GM12865 (cell line): ENCODE data around the gene PIK3CD.

Experiments used
- DNase-seq: peaks from one replicate; pipeline ENCODE4 v3.0.0; 2010; ENCODE audit warnings: low read depth
- H3K4me3 ChIP-seq: 2 replicates; pipeline ENCODE4 v1.5.1; 2011; ENCODE audit warnings: mild to moderate bottlenecking, low read depth, low read length, control low read depth
- TF ChIP-seq, protein P1 (sequence below): IDR thresholded peaks from 2 replicates; pipeline ENCODE4 v1.5.1; 2011; ENCODE audit warnings: low read length, control low read depth, low read depth, inconsistent platforms; ENCODE audit not compliant: insufficient read depth; ENCODE audit errors: missing control alignments

The PIK3CD gene

DNA sequence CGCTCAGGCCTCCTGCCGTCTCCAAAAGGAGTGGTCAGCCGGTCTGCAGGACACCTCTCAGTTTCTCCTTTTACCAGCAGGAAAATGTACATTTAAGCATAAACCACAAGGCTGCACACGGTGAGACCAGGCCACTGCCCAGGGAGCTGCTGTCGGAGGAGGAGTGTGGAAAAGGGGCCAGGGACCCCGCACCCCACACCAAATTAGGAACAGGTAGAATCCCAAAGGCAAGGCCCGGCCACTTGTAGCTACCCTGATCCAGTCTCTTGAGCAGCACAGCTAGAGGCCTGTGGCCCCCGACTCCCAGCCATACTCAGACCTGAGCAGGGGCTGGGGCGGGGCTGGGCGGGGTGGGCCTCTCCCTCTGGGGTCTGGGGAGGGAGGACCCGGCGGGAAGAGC lies 78.0 kb downstream of the PIK3CD start:
- no peak overlapping the region for H3K4me3 ChIP-seq
- DNase-seq: no peak
- TF ChIP-seq, protein P1, sequence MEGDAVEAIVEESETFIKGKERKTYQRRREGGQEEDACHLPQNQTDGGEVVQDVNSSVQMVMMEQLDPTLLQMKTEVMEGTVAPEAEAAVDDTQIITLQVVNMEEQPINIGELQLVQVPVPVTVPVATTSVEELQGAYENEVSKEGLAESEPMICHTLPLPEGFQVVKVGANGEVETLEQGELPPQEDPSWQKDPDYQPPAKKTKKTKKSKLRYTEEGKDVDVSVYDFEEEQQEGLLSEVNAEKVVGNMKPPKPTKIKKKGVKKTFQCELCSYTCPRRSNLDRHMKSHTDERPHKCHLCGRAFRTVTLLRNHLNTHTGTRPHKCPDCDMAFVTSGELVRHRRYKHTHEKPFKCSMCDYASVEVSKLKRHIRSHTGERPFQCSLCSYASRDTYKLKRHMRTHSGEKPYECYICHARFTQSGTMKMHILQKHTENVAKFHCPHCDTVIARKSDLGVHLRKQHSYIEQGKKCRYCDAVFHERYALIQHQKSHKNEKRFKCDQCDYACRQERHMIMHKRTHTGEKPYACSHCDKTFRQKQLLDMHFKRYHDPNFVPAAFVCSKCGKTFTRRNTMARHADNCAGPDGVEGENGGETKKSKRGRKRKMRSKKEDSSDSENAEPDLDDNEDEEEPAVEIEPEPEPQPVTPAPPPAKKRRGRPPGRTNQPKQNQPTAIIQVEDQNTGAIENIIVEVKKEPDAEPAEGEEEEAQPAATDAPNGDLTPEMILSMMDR: no peak

DNA sequence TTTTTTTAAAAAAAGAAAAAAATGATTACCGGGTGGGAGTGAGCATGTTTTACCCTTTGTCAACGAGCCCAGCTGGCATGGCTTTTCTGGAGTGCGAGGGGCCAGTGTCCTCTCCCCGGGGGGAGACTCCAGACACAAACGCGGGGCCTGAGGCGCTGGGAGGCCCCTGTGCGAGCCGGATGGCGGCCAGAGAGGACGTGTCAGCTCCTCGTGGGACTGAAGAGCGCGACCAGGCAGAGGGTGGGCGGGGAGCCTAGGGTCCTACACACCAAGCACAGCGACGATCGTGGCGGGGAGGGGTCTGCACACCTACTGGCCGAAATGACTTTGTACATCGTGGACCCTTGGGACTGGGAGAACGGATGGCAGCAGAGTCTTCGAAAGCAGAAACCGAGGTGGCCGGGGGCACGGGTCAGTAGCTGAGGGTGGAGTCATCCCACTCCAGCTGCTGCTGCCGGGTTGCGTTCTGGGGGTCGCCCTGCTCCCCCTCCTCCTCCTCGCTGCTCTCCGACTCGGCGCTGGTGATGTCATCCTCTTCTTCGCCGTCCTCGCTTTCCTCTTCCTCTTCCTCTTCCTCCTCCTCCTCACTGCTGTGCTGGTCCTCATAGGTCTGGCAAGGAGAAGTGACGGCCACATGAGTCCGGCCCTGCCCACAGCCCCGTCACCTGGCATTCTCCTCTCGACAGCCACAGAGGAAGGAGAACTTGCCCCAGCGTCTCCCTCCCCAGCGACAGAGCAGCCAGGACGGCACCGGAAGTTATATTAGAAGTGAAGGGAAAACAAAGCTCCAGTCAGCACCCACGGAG lies 78.8 kb downstream of the PIK3CD start:
- peak; percentile 12 for DNase-seq
- TF ChIP-seq, protein P1: no peak
- H3K4me3 ChIP-seq: no peak overlapping the region

DNA sequence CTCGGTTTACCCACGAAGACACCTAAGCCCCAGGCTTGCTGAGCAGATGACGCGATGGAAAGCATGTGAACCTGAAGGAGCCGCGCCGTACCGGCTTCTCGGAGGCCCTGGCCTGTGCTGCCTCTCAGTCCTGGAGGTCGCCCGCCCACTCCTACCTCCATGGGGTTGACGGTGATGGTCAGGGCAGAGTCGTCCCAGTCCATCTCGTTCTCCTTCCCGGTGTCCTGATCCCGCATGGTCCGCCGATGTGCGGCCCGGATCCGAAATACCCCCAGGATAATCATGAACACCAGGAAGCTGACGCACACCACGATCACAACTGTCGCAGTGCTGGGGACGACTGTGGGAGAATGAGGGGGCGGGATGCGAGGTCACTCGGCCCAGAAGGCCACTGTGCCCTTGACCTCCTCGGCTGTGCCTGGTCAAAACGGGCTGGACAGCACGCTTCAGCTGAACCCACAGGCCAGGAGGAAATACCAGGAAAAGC lies 79.6 kb downstream of the PIK3CD start:
- DNase-seq: peak; percentile 7
- H3K4me3 ChIP-seq: no peak overlapping the region
- TF ChIP-seq, protein P1: no peak

DNA sequence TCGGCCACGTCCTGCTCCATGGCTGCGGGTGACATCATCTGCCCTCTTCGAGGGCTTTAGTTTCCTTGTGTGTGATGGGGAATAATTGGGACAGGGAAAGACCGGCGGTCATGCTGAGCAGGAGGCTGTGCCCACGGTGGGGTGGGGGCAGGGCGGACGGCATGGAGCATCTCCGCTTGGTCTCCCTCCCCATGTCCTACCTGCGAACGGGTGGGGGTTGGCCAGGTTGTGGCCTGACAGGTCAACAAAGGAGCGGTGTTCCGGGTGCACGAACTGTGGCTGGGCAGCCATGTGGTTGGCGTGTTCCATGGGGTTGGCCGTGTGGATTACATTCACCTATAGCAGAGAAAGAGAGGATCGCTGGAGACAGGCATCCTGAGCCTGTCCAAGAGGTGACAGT lies 80.0 kb downstream of the PIK3CD start:
- DNase-seq: peak; percentile 12
- no peak overlapping the region for H3K4me3 ChIP-seq
- TF ChIP-seq, protein P1: no peak

DNA sequence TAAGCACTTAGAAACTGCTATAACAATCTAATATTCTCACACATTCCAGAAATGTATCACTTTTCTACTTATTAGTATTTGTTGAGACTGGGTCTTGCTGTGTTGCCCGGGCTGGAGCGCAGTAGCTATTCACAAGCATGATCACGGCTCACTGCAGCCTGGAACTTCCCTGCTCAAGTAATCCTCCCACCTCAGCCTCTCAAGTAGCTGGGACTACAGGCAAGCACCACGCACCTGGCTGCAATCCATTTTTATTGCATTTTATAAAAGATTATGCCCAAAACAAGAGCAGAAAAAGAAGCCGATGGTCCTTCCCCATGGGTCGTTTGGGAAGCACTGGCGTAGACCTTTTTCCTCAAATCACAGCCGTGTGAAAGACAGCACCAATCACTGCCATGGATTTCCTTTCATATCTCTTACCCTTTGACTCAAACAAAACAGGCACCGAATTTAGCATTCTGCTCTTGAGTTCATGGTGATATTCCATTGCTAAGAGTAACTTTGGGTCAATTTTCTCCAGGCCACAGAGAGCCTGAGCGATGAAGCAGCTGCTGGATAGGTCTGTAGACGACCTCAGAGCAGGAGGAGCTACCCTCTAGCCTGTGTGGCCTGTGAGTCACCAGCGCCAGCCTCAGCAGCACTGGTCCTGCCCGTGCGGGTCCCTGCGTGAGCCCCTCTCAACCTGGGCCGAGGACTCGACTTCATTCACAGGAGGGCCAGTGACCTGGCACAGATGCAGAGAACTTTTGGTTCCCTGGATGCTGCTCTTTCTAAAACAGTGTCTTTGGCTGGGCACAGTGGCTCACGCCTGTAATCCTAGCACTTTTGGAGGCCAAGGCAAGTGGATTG lies 80.8 kb downstream of the PIK3CD start:
- H3K4me3 ChIP-seq: no peak overlapping the region
- TF ChIP-seq, protein P1: no peak

DNA sequence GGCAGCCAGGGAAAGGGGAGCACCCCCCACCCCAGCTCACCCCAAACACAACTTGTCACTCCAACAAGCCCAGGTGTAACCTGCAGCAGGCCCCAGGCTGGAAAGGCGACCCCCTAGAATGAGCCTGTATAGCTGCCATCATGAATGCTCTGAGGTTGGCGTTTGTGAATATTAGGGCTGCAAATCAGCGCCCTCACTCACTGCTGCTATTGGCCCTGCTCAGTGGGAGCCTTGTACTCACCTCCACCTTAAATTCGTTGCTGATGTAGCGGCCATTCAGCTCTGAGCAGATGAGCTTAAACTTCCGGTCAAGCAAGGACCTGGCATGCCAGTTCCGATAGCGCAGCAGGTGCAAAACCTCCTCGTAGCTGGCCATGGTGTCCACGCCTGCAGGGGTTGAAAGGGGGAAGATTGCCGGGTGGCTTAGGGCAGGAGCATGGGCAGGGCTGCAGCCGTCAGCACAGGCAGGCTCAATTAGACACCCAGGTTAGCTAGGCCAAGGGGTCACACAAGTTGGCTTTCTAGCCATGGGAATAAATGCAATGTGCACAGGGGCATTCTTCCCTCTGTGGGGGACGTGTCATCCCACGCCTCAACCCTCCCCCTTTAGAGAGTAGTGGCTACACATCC lies 81.7 kb downstream of the PIK3CD start:
- no peak overlapping the region for H3K4me3 ChIP-seq
- peak; percentile 15 for DNase-seq
- TF ChIP-seq, protein P1: no peak

More for the DNA sequence above, 80.8 kb downstream of the PIK3CD start:
- DNase-seq: peak; percentile 49
